Medulla oblongata (tissue), 1 donor: ENCODE results near the gene SP140.
A peak's percentile ranks its signal among the peaks of the same experiment; 100 is the strongest.
"Not testable (repeated sequence)": the region's sequence is repeated elsewhere in the genome, so short reads cannot be mapped to it uniquely, and the experiment has no call there.

Source experiments
- DNase-seq: peaks from one replicate; pipeline ENCODE4 v3.0.0-alpha.2; 2015; ENCODE audit errors: extremely low spot score

Gene SP140

DNA sequence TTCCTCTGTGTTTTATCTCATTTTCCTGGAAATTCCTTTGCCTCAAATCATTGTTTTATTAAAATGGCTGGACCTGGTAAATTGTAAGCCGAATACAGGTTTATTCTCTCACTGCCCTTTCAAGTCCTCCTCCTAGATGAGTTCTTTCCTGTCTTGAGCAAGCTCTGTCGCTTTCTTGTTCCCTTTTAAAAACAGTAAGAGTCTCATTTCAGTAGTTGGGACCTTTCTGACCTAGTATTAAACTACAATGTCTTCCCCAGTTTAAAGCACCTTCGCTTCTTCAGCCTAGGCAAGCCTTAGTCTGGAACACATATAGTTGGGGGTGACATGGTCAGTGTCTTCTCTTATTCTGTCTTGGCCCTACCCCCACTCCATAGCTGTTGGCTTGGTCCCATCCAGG, 60.5 kb downstream of the SP140 start:
- DNase-seq = no peak

DNA sequence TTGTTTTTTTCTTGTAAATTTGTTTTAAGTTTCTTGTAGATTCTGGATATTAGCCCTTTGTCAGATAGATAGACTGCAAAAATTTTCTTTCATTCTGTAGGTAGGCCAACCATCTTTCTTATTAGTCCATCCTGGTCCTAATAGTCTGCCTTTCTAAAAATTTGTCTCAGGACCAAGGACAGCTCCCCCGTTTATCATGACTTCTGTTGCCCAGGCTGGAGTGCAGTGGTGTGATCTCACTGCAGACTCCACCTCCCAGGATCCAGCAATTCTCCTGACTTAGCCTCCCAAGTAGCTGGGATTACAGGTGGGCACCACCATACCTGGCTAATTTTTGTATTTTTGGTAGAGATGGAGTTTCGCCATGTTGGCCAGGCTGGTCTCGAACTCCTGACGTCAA, 63.8 kb downstream of the SP140 start:
- DNase-seq = not testable (repeated sequence)

DNA sequence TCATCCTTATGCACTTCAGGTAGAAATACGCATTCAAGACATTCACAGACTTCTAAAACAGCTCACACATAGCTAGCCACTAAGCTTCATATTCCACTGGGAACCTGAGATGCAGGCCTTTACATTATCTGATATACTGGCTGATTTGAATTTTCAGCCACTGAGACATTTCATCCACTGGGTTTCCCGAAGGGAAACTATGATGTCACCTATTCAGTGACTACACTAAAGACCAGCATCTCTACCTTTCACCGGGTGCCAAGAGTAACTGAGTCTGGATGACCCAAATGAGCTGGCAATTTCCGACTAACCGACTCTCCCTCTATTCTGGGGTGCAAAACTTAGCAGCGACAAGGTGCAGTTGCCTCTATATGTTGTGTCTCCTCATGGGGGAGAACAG, 69.7 kb downstream of the SP140 start:
- DNase-seq = no peak

DNA sequence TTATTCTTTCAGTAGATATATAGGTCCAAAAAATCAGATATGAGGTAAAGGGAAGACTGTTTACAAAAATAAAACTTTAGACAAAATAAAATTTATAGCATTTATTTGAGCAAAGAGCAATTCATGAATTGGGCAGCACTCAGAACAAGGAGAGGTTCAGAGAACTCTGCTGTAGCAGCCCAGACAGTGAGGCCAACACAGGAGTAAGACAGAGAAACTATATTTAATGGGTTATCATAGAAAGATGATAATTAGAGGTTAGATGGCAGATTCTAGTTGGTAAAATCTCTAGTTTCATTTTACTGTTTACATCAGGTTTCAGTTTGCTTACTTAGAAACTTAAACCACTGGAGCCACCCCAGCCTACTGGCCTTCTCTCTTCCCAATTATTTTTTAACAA, 71.4 kb downstream of the SP140 start:
- no peak for DNase-seq

DNA sequence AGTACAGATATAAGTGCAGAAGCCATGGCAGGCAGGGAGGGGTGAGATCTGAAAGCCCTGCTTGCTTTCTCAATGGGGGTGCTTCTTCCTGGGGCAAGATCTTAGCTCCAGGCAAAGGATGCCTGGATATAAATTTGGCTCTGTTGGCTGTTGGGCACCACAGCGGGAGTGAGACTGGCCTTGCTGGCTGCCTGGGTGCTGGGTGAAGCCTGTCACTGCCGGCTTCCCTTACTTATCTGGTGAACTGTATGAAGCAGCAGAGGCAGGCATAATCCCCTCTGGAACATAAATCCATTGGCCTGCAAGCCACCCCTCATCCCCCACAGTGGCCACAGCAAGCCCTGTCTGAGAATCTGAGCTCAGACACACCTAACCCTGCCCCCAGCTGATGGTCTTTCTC, 74.1 kb downstream of the SP140 start:
- no peak for DNase-seq

DNA sequence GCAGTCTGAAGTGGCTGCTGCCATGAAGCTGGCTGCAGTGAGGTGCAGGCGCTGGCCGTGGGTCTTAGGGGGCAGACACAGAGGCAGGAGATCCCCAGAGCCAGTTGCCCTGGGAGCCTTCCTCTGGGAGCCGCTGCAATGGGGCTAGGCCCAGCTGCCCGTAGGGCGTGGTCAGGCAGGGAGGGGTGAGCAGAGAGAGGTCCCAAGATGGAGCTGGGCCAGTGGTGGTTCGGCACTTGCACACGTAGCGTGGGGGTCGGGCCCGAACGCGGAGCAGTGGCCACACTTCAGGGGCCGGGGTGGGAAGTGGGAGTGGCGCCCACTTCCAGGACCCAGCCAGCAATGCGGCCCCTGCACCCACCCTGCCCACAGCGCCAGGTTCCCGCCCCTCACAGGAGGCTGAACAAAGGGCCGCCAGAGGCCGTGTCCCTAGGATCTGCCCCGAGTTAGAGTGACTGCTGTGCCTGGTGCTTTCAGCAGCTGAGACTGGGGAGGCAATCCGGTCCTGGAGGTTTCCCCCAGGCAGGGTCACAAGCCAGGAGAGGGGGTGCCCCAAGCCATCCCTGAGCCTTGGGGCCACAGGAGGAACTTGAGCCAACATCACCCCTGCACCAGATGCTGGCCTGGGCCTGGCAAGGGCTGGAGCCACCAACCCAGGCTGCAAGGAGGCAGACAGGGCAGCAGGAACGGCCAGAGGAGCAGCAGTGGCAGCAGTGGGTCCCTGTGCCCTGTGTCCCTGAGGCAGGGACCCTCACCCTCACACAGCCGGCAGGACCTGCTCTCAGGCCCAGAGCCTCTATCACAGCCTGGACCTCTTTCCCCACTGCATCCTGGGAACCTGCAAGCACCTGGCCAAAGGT, 80.1 kb downstream of the SP140 start:
- no peak for DNase-seq

DNA sequence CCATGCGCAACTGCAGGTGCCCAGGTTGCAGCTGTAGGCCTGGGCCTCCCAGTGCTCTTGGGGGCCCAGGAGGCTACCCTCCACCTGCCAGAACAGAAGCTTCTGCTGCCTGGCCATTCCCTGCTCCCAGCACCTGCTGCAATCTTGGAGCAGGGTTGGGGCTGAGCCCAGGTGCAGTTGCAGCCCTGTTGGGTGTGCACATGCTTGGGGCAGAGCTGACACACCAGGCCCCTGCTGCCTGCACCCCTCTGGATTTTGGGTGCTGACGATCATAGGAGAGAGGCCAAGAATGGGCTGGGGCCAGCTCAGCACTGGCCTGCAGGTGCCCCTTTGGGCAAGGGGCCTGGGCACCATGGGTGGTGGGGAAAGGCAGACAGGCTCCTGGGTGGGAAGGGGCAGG, 80.9 kb downstream of the SP140 start:
- DNase-seq = no peak

DNA sequence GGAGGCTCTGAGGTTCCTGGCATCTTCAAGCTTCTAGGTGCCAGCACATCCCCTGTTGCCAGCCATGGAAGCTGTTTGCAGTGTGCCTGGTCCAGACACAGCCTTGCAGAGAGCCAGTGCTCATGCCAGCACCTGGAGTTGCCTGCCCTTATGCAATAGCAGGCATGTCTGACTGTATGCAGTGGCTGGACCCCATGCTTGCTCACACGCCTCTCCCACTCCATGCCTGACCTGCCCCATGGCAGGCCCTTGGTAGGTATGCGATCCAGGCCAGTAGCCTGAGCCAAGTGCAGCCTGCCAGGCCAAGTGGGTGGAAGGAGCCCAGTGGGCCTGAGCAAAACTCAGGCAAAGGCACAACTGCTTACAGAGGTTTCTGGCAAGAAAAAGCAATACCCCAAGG, 81.9 kb downstream of the SP140 start:
- no peak for DNase-seq

DNA sequence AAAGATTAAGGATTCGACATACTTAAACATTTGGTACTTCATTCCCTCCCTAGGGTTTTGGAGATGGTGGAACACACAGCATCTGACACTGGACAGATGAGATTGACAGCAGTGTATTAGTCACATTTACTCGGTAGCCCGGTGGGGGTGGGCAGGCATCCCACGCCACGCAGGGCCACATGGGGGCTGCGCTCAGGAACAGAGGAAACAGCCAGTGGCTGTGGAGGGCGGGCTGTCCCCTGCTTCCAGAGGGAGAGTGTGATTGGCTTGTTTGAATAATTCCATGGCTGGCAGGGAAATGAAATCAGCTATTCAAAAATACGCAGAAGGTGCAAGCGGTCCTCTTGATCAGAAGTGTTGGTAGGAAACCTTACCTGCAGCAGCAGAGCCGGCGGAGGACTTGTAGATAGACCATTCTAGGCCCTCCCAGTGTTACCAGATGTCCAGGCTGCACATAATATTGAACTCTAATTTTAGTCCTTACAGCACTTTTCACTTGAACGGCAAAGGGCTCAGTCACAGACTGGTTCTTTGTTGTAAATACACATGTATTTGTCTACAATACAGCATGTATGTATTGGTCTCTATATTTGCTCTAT, 83.0 kb downstream of the SP140 start:
- DNase-seq = no peak

DNA sequence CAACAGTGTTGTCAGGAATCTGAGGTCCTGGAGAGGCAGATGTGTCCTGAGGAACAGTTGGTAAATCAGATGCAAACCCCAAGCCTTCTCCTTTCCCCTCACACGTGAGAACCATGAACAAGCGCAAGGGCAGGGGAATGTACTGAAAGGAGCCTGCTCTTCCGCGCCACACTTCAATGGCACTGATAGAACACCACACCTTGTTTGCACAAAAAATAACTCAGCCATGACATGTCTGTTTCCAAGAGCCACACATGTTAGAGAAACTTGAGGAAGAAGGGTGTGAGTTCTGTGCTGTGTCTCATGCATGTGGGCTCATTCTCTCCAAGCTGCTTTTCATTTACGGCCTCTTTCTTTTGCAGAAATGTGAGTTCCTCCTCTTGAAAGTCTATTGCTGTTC, 85.3 kb downstream of the SP140 start:
- not testable (repeated sequence) for DNase-seq

DNA sequence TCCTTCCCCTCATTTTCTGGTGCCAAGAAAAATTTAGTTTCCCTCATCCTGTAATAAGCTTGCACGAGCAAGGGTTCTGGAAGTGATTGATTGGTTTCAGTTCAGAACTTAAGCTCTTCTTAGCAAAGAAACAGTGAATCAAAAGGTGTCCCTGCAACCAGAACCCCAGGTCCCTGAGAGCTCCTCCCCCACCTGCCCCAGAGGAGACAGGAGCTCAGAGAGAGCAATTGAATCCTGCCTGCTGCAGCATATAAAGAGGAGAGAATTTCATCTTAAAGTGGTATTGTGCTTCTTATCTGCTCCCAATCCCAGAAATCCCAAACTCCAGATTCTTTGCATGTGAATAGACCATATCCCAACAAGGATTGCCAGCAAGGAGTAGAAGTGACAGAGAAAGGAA, 86.1 kb downstream of the SP140 start:
- DNase-seq = not testable (repeated sequence)

DNA sequence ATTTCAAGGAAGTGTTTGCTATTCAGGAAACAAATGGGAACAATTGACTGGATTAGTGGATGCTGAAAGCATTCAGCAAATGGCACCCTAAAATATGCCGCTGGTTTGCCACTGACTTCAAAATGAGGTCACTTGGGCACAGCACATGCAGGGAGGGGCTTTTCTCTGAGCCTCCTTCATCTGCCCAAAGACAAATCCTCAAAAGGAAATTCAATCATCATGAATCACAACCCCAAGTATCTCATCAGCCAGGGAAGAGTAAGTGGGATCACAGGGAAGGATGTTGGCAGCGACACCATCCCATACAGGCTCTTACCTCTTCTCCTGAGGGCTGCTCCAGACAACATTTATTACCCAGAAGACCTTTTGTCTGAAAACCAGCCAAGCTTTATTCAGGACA, 87.1 kb downstream of the SP140 start:
- DNase-seq = no peak

DNA sequence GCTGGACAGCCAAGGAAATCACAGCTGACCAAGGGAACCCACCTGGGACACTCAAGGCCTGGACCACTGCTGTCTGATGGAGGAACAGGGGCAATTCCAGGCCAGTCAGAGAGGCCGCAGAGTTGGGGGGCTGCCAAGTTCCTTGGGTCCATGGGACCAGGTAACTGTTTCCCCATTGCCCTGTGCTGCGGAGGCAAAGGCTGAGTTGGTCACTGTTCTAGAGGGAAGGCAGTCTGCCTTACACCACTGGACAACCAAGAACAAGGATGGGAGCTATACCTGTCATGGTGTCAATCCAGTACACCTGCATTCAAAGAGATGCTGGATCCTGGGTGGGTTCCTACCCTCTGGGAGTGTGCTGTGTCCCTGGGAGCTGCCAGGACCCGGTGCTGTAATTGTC, 91.8 kb downstream of the SP140 start:
- DNase-seq = no peak

DNA sequence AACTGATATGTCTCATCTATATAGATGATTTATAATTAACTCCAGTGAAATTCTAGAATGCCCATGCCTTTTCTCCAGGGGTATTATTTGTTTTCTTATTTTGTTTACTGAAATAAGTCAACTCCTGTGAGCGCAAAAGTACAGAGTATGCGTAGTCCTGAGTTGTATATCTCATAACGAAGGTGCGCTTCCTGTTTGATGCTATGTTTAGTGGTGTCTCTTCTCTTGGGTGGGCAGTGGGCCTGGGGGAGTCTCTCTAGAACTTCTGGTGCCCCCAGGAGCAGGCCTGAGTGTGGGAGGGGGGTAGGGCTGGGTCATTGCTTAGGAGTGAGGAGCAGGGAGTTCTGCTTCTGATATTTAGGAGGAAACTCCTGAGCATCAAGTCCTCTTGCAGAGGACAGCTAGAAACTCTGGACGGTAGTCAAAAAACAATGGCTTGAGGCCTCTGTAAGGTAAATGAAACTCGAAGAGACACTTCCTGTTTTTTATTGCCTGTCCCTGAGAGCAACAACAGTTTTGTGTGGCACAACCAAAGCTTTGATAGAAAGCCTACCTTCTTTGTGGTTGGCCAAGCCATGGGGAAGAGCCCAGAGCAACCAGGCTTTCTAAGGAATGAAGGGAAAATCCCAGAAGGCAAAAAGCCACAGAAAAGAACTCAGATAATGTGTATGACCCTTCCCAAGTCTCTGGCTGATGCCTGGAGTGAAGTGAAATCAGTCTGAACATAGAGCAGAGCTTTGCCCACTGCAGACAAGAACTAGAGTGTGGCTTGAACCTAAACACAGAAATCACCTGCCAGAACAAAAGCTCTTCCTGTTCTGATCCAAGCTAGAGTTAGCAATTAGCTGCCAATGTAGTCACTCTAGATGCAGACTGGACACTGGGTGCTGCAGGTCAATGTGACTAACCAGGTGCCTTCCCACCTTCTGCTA, 92.9 kb downstream of the SP140 start:
- DNase-seq = peak; percentile 9

DNA sequence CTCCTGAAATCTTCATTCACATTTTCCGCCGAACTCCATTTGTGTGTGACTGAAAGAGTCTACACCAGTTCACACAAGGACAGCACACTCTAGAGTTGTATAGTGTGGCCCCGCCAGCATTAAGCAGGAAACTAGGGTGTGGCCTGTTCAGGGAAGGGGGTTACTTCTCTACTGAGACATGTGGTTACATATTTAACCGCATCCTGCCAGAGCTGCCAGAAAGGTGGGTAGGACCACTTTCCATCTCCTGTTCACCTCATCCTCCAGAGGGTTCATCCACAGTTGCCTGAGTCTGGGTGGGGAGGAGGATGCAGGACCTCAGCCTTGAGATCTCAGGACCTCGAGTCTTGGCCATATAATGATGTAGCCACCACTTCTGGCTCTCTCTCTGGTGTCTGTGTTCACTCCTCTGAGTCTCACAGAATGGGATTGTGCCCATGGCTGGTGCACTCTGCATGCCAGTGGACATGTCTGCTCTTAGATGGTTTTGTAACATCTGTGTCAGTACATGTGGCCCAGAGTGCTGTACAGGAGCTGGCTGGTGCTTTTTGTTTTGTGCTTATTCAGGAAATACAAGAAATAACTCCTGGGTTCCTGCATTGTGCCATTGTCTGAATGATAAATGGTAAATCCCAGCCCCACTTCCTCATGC, 93.8 kb downstream of the SP140 start:
- DNase-seq = no peak

DNA sequence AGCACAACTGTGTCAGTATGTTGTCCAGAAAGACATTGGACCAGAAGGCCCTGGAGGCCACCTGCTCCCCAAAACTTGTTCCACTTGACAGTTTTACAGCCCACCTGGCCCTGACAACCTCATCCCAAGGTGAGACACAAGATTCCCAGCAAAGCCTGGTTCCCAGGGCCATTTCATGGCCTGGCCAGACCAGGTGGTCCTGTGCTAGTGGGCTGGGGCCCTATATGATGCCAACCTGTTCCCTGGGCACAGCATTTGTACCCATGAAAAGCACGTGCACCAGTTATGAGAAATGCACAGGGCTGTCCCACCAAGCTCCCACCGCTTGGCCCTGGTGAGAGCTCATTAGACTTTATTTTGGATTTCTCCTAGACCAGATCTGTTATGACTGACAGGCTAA, 95.5 kb downstream of the SP140 start:
- no peak for DNase-seq

DNA sequence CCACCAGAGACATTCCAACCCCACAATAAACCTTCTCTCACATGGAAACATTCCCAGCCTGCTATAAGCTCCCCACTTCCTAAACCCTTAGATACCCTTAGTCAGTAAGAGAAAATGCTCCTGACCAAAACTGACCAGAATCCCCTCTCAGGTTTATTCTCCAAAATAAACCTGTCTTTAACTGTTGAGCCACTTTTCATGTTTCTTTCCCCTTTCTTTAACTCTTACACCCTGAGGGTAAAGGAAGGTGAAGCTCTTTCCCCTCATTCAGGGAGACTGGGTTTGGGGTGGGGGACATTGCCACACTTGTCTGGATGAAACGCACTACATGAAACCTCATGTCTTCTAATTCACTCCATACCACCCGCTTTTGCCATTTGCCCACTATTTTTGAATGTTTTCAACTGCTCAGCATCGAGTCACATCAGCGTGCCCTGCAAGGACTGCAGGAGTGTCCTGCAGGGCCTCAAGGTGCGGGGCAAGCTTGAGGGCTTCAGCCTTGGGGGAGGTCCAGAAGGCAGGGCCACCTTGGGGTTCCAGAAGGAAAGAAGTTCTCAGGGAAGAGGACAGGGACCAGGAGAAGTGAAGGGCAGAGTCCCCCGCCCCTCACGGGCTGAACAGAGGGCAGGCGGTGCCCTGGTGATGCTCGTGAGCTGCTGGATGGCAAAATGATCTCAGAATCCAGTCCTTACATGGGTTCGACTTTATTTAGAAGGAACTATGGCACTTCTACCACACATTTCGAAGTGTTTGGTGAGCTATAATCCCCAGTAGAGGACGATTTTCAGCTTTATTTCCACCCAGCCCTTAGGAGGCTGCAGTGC, 97.2 kb downstream of the SP140 start:
- no peak for DNase-seq

DNA sequence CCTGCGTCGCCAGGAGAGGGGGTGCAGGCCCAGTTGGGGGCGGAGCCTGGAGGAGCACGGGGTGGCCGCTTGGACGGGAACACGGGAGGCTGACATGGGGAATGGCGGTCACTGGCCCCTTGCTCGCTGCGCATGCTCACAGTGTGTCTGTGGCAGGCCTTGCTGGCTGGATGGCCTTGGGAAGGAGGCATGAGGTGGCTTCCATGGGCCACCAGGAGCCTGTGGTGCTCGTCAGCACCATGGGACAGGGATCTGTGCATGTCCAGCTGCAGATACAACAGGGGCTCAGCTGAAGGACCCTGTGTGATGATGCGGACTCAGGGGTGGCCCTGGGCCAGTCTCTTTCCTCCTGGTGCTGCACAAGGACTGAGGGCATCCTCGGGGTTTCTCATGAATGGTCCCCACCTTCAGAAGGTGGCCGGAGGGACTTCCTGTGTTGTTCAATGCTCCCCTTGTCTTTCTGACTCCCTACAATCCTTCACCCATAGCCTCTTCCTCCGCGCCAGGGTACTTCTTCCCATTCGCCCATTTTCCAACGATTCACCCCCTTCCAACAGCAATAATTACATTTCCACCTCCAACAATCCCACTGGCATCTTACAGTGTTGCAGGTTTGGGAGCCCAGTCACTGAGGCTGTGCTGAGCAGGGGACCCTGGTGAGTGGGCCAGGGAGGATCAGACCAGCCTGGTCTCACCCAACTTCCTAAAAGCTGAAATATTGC, 98.0 kb downstream of the SP140 start:
- no peak for DNase-seq

DNA sequence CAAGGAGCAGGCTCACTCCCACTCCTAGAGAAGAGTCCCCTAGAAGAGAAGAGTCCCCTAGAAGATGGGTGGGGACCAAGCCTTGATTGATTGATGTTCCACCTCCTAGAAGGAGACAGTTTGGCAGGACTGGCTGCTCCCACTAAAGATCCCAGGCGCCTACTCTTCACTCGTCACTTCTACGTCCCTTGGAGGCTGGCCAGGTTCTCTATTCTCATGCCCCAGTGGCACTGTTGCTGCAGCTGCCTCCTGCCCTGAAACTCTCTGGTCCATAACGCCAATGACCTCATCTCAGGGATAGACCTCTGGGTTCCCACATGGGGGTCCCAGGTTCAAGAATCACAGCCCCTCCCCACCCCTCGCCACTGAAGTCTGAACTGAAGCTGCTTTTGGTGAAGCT, 99.0 kb downstream of the SP140 start:
- no peak for DNase-seq
